ENCODE measurements around the gene PALM2AKAP2. TPM values are rescaled to one million over a fixed set of nuclear protein-coding genes. Genes with fewer than 3 reads are reported as not detected.
A peak's percentile ranks its signal among the peaks of the same experiment; 100 is the strongest.
"Not testable (repeated sequence)": the region's sequence is repeated elsewhere in the genome, so short reads cannot be mapped to it uniquely, and the experiment has no call there.

The PALM2AKAP2 gene
- total RNA-seq, 2 donors from 2014 or later = 0.05 to 0.30 TPM

- Mint-ChIP-seq H3K27me3 (ENCODE audit: low read depth) (peaks cover 7% of the 10 kb centered on the region), H3K9me3 (no peaks in the 10 kb centered on the region), H3K36me3 (ENCODE audit: insufficient read depth in 2 of 2) (no peaks in the 10 kb centered on the region), H3K27ac (no peak overlapping the region), H3K4me3 (no peak overlapping the region), H3K4me1 (ENCODE audit: low read depth) (no peaks in the 10 kb centered on the region)
- no peak for DNase-seq
- ATAC-seq (replicated peaks in 1 of 2) = no peak
These were observed 37.3 kb downstream of the PALM2AKAP2 start for GRCh38 chr9:109817146-109817845.

- H3K4me3 Mint-ChIP-seq = no peak overlapping the region
- no peaks in the 10 kb centered on the region for H3K4me1 Mint-ChIP-seq (ENCODE audit: low read depth)
- H3K36me3 Mint-ChIP-seq (ENCODE audit: insufficient read depth in 2 of 2) = no peaks in the 10 kb centered on the region
- H3K27me3 Mint-ChIP-seq (ENCODE audit: low read depth) = peaks cover 7% of the 10 kb centered on the region
- peaks cover 0 to 4% of the 10 kb centered on the region in 2 donors for H3K9me3 Mint-ChIP-seq
- peak; percentile 58 to 59 for DNase-seq
- no peak overlapping the region for H3K27ac Mint-ChIP-seq
- peak; percentile 44 to 51 for ATAC-seq (replicated peaks in 1 of 2)
These were observed 38.0 kb downstream of the PALM2AKAP2 start for GRCh38 chr9:109817846-109818472.

GRCh38 chr9:109821711-109822110 is 41.7 kb downstream of the PALM2AKAP2 start:
- no peak overlapping the region for H3K4me3 Mint-ChIP-seq
- peaks cover 0 to 4% of the 10 kb centered on the region in 2 donors for H3K9me3 Mint-ChIP-seq
- H3K27ac Mint-ChIP-seq = no peak overlapping the region
- H3K27me3 Mint-ChIP-seq (ENCODE audit: low read depth) = peaks cover 7% of the 10 kb centered on the region
- DNase-seq (no peak), ATAC-seq (replicated peaks in 1 of 2) (no peak)
- H3K36me3 Mint-ChIP-seq (ENCODE audit: insufficient read depth in 2 of 2) = no peaks in the 10 kb centered on the region
- H3K4me1 Mint-ChIP-seq (ENCODE audit: low read depth) = no peaks in the 10 kb centered on the region

- DNase-seq; H3K9me3 Mint-ChIP-seq; H3K36me3 Mint-ChIP-seq (ENCODE audit: insufficient read depth in 2 of 2); H3K27ac Mint-ChIP-seq; H3K4me1 Mint-ChIP-seq (ENCODE audit: low read depth); H3K4me3 Mint-ChIP-seq; H3K27me3 Mint-ChIP-seq (ENCODE audit: low read depth); ATAC-seq (replicated peaks in 1 of 2): not testable (repeated sequence)
These were observed 45.4 kb downstream of the PALM2AKAP2 start for GRCh38 chr9:109825383-109825782.

GRCh38 chr9:109826559-109826958 is 46.6 kb downstream of the PALM2AKAP2 start:
- Mint-ChIP-seq H3K27ac (no peak overlapping the region), H3K9me3 (peaks cover 0 to 4% of the 10 kb centered on the region in 2 donors), H3K4me1 (ENCODE audit: low read depth) (no peaks in the 10 kb centered on the region), H3K4me3 (no peak overlapping the region), H3K36me3 (ENCODE audit: insufficient read depth in 2 of 2) (no peaks in the 10 kb centered on the region), H3K27me3 (ENCODE audit: low read depth) (no peaks in the 10 kb centered on the region)
- ATAC-seq (replicated peaks in 1 of 2) = no peak
- no peak for DNase-seq

- Mint-ChIP-seq H3K4me1 (ENCODE audit: low read depth) (no peaks in the 10 kb centered on the region), H3K36me3 (ENCODE audit: insufficient read depth in 2 of 2) (no peaks in the 10 kb centered on the region), H3K27me3 (ENCODE audit: low read depth) (no peaks in the 10 kb centered on the region), H3K27ac (no peak overlapping the region), H3K4me3 (no peak overlapping the region), H3K9me3 (no peaks in the 10 kb centered on the region)
- DNase-seq = no peak
- ATAC-seq (replicated peaks in 1 of 2) = no peak
These were observed 48.3 kb downstream of the PALM2AKAP2 start for GRCh38 chr9:109828254-109828653.

All from activated T-cell treated with anti-CD3 and anti-CD28 coated beads, Interleukin-2, amount 50 U/mL, for 72 hours (primary cell).